ENCODE results near the gene EEF1G.
"Not testable (repeated sequence)": the region's sequence is repeated elsewhere in the genome, so short reads cannot be mapped to it uniquely, and the experiment has no call there.

The EEF1G gene

GRCh38 chr11:62553080-62553838, 20.4 kb downstream of the EEF1G start:
- peak; percentile 73 for DNase-seq

- DNase-seq = no peak
These were observed 21.1 kb downstream of the EEF1G start for GRCh38 chr11:62552485-62553079.

- DNase-seq = not testable (repeated sequence)
These were observed 23.2 kb downstream of the EEF1G start for GRCh38 chr11:62550478-62550877.

GRCh38 chr11:62548545-62549335, 25.0 kb downstream of the EEF1G start:
- DNase-seq = no peak

GRCh38 chr11:62547691-62548281, 25.9 kb downstream of the EEF1G start:
- no peak for DNase-seq

GRCh38 chr11:62546929-62547625, 26.6 kb downstream of the EEF1G start:
- DNase-seq = no peak

GRCh38 chr11:62546244-62546928, 27.3 kb downstream of the EEF1G start, which contains the start of gene AHNAK:
AHNAK (minus strand) TSS chr11:62546806; CDS start chr11:62536098, 10,708 bp downstream.
- peak; percentile 67 for DNase-seq

GRCh38 chr11:62545437-62546243, 28.1 kb downstream of the EEF1G start:
- DNase-seq = peak; percentile 39

- peak; percentile 39 for DNase-seq
These were observed 28.9 kb downstream of the EEF1G start for GRCh38 chr11:62544581-62545436.

- no peak for DNase-seq
These were observed 29.8 kb downstream of the EEF1G start for GRCh38 chr11:62543680-62544444.

- peak; percentile 62 for DNase-seq
These were observed 30.7 kb downstream of the EEF1G start for GRCh38 chr11:62542750-62543567.

GRCh38 chr11:62542111-62542745, 31.5 kb downstream of the EEF1G start:
- no peak for DNase-seq

- no peak for DNase-seq
These were observed 32.6 kb downstream of the EEF1G start for GRCh38 chr11:62540804-62541701.

- DNase-seq = no peak
These were observed 34.3 kb downstream of the EEF1G start for GRCh38 chr11:62539238-62539925.

- DNase-seq = no peak
These were observed 35.0 kb downstream of the EEF1G start for GRCh38 chr11:62538470-62539237.

All from central memory CD4-positive, alpha-beta T cell (primary cell).